GM04503 (cell line): ENCODE measurements around the gene ZNF564.
"Not testable (repeated sequence)": the region's sequence is repeated elsewhere in the genome, so short reads cannot be mapped to it uniquely, and the experiment has no call there.

Experiments used
- DNase-seq: peaks from one replicate; pipeline ENCODE4 v3.0.0-alpha.2; 2012; ENCODE audit warnings: low read depth

Gene ZNF564

DNA sequence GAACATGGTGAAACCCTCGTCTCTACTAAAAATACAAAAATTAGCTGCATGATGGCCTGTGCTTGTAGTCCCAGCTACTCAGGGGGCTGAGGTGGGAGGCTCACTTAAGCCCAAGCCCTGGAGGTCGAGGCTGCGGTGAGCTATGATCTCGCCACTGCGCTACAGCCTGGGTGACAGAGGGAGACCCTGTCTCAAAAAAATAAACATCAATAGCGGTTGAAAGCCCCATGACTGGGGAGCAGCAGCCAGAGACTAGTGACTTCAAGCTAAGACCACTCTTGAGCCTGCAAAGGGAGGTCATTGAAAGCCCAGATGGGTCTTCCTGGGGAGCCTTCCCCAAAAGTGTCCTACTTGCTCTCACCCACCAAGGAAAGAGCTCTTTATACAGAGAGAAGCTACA, 54.8 kb downstream of the ZNF564 start:
- DNase-seq, result no peak

DNA sequence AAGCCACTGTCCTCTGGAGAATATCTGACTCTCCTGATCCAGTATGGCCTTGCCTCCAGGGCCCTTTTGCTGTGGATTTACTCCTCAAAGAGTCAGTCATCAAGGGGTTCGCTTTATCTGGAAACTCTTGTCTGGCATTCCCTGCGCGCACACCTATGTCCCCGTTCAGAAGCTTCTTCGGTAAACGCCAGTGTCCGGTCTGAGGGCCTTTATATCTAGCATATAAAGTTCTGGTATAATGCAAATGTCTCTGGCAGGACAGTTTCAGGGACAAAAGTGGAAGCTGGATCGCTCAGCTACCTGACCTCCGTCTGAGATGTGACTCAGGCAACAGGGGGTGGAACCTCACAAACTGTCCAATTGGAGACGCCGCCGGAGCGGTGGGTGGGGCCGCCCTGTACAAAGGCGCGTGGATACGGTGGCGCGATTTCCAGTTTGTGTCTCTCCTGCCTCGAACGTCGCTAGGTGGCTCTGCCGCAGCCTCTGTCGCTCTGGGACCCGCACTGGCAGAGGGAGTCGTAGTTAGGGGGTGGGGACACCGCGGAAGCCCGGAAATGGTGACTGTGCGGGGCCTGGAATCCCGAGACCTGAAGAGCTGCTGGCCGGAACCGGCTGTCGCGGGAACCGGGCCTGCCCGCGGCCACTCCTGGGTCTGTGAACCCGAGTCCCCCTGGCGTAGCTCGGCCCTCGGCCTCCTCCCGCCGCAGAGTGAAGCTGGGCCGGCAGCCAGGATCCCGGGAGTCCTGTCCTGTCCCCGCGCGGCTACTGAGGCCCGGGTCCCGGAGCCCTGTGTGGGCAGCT, 56.1 kb downstream of the ZNF564 start:
- peak; percentile 28 for DNase-seq

DNA sequence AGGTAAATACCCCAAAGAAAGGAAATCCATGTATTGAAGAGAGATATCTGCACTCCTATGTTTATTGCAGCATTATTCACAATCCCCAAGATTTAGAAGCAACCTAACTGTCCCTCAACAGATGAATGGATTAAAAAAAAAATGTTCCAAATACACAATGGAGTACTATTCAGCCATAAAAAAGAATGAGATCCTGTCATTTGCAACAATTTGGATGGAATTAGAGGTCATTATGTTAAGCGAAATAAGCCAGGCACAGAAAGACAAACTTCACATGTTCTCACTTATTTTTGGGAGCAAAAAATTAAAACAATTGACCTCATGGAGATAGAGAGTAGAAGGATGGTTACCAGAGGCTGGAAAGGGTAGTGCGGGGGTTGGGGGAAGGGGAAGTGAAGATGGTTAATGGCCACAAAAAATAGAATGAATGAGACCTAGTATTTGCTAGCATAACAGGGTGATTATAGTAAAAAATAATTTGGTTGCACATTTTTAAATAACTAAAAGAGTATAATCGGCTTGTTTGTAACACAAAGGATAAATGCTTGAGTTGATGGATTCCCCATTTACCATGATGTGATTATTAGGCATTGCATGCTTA, 56.9 kb downstream of the ZNF564 start:
- DNase-seq, result no peak

DNA sequence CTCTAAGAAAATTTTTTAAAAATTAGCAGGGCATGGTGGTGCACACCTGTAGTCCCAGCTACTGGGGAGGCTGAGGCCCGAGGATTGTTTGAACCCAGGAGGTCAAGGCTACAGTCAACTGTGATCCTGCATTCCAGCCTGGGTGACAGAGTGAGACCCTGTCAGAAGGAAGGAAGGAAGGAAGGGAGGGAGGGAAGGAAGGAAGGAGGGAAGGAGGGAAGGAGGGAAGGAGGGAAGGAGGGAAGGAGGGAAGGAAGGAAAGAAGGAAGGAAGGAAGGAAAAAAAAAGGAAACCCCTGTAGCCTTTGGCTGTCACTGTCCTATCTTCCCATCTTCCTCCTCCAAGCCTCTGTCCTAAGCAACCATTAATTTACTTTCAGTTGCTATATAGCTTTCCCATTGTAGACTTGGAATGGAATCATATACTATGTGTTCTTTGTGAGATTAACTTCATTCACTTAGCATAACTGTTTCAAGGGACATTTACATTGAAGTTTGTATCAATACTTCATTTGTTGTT, 65.0 kb downstream of the ZNF564 start:
- not testable (repeated sequence) for DNase-seq

DNA sequence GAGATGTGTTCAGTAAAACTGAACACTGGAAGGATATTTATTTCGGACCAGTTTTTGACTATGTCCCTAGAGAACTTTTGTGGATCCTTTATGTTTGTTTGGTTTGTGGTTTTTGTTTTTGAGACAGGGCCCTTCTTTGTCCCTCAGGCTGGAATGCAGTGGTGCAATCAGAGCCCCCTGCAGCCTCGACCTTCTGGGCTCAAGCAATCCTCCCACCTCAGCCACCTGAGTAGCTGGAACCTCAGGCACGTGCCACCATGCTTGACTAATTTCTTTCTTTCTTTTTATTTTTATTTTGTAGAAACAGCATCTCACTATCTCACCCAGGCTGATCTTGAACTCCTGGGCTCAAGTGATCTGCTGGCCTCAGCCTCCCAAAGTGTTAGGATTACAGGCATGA, 65.7 kb downstream of the ZNF564 start:
- DNase-seq, result no peak

DNA sequence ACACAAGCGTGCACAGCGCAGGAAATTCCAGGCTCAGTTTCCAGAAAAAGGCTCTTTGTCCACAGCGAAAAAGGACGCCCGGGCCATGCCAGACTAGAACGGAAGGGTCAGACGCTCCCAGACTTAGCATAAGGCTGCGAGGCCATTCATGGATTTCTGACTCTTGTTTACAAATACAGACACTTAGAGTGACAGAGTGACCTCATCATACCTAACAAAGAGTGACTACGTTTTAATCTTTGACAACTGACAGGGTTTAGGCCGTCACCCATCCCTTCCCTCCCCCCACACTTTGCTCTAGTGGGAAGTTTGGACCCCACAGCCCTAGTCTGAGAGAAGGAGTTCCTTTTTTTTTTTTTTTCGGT, 66.2 kb downstream of the ZNF564 start:
- DNase-seq, result no peak

DNA sequence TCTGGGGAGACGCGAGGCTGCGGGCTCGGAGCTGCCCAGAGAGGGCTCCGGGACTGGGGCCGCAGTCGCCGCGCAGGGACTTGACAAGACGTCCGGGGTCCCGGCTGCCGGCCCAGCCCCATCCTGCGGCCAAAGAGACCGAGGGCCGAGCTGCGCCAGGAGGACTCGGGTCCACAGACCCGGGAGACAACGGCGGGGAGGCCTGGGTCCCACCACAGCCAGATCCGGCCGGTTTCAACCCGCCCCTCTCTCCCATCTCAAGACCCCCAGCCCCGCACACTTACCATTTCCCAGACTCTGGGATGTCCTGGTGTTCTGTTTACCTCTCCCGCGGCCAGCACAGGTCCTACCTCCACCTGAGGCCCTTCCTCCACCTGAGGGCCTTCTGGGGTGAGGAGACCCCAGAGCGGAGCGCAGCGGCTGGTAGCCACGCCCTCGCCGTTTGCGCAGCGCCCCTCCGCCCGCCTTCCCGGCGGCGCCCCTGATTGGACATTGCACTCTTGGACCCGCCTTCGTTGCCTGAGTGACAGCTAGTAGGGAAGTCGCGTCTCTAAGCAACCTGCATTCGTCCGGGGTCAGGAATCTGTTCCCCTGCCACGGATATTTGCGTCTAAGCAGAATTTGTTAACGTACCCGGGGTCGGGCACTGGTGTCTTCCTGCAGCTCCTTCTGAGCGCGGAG, 66.8 kb downstream of the ZNF564 start, which contains the start of gene ZNF709:
Gene ZNF709 (minus strand): TSS at position 446 of the 681 bp plus-strand sequence. CDS start 159 bp downstream, at position 287.
- DNase-seq, result peak; percentile 30

DNA sequence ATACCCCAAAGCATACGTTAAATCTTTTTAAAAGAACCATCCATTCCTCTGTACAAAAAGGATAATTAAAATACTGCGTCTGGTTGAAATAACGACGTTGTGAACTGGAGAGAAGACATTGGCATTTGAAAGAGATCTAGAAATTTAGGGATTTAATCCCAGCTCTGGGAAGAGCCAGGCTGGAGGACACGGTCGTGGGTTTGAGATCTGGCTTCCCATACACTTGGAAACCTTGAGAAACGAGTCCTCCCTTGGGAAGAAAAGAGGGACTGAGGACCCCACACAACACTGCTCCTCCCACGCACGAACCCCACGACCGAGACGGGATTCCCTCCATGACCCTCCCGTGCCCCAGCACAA, 67.3 kb downstream of the ZNF564 start:
- no peak for DNase-seq

DNA sequence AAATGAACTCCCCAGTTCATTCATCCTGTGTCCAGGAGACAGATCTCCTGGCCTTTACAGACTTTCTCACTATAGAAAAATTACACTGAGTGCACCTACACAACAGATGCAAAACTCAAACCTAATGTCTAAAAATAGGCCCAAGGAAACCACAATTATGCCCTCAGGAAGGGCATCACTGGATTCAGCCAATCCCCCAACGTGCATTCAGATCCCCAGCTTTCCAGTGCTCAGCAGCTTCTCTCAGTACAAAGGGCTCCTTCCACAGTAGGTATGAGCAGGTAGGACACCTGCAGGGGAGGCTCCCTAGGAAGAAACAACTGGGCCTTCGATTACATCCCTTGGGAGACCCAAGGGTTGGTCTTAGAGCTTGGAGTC, 68.8 kb downstream of the ZNF564 start:
- no peak for DNase-seq

DNA sequence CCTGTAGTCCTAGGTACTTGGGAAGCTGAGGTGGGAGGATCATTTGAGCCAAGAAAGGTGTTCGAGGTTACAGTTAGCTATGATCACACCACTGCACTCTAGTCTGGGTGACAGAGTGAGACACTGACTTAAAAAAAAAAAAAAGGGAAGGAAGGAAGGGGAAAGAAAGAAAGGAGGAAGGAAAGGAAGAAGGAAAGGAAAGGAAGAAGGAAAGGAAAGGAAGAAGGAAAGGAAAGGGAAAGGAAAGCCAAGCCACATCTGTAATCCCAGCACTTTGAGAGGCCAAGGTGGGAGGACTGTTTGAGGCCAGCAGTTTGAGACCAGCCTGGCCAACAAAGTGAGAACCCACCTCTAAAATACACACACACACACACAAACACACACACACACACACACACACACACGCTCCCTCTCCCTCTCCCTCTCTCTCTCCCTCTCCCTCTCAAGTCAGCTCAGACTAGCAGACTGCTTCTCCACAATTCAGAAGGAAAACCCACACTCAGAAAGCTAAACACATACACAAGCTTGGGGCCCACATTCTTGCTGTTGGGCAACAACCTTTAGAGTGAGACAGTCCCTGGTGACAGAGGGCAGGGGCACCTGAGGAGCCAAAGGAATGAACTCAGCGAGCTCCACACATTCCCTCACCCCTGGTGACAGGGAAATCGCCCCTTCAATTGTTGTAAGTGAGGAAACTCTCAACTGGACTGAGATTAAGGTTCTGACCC, 69.3 kb downstream of the ZNF564 start:
- DNase-seq, result no peak

DNA sequence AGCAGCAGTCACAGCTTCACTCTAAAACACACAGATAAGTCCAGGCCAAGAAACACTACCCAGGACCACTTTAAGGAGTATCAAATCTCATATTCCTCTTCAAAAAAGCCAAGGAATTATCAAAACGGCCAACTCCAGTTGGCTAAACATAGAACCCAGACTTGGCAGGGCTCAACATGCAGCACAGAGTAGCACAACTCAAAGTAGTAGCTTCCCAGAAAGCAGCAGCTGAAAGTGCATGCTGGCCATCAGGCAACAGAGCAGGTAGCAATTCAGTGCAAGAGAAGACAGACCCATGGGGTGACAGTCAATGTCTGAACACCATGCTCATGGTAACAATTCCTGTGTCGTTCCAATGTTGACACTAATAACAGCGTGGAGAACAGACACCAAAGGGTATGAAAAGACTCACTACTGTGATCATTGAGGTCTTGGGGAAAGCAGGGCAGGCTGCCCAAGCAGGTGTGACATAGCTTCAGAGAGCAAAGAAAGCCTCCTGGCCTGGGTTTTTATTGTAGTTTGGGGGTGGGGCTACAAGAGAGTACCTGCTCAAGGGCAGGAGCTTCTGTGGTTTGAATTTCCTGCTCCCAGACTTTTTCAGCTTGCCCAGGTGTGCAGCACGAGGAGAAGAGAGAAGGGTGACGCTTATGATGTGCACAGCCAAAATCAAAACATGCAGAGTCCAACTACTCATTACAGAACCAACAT, 72.9 kb downstream of the ZNF564 start:
- DNase-seq, result no peak
